Psoas muscle (tissue), 8 donors: ENCODE data around the gene GRID2. TPM values are rescaled to one million over a fixed set of nuclear protein-coding genes. Genes with fewer than 3 reads are reported as not detected.

Experiments
- ATAC-seq, 4 donors: fragments of 200-7000 bp; cut with Tn5 transposase; one replicate each; pipeline ENCODE4 v1.9.1; 2020; ENCODE audit warnings: moderate library complexity in 3 of 4, mild to moderate bottlenecking in 2 of 4
- DNase-seq, 2 donors: peaks; one replicate each; pipeline ENCODE4 v3.0.0-alpha.2; 2020
- H3K27ac ChIP-seq: fragments of 200-600 bp; one replicate; pipeline ENCODE4 v1.8.0; 2022
- H3K27me3 ChIP-seq, 3 donors: fragments of 200-600 bp in 1 of 3; one replicate each; pipeline versions ENCODE4 v1.6.1 to v1.8.0; 2013 to 2022; ENCODE audit warnings: low read length in 2 of 3, mild to moderate bottlenecking in 2 of 3, moderate library complexity in 1 of 3; ENCODE audit not compliant: insufficient read depth in 3 of 3
- H3K36me3 ChIP-seq, 2 donors: fragments of 200-600 bp in 1 of 2; one replicate each; pipeline versions ENCODE4 v1.6.1 to v1.8.0; 2013 to 2022; ENCODE audit warnings: low read depth in 1 of 2, mild to moderate bottlenecking in 1 of 2, moderate library complexity in 1 of 2; ENCODE audit not compliant: insufficient read depth in 1 of 2
- H3K4me1 ChIP-seq: fragments of 200-600 bp; one replicate; pipeline ENCODE4 v1.8.0; 2022
- H3K4me3 ChIP-seq: fragments of 200-600 bp; one replicate; pipeline ENCODE4 v1.8.0; 2022; ENCODE audit warnings: mild to moderate bottlenecking
- H3K9me3 ChIP-seq: fragments of 200-600 bp; one replicate; pipeline ENCODE4 v1.8.0; 2022
- CTCF ChIP-seq: fragments of 200-600 bp; IDR thresholded peaks from one replicate; pipeline ENCODE4 v1.8.0; 2022; ENCODE audit warnings: antibody characterized with exemption
- WGBS, 3 donors: extraction: QIAGEN DNeasy Blood & Tissue Kit; methylation state at CpG; one replicate each; pipeline versions ENCODE4 v1.1.6 to v1.1.7; 2013; 5-methylcytosine and 5-hydroxymethylcytosine counted together
- intact Hi-C, 2 donors: fragments of 100-400 bp; cut with DNase I; formaldehyde crosslinking; loops; one replicate each; pipeline versions ENCODE4 v1.11.0 to v1.14.2; 2022
- polyA plus RNA-seq, 3 donors: library from polyadenylated mRNA; stranded (reverse); fragments of 200-250 nt; gene quantifications; one replicate each; pipeline ENCODE4 v1.2.3, GENCODE V29; 2013
- total RNA-seq, 4 donors: library from RNA; stranded (reverse); fragmentation: NEBNext Ultra II Directional in 2 of 4; extraction: Animal tissue kit (Norgen Biotek cat#: 25700) in 2 of 4; gene quantifications; one replicate each; pipeline versions ENCODE4 v1.2.1 to v1.2.4, GENCODE V29; 2021 to 2023
- donor health status: healthy with polysubstance abuse.
- donor health status: DM: no; HTN: no; CAD: no; lungs with moderate emphysema.
- donor health status: Bipolar disorder and iron deficiency.
- donor health status: healthy.
- donor health status: DM: yes; HTN: yes; CAD: no.
- donor health status: DM: no; HTN: no; CAD: no.
- donor health status: DM: no; HTN: no; CAD: no.
- donor health status: DM: yes; HTN: yes; CAD: no.

Gene GRID2
- total and polyA plus RNA-seq, 7 donors: not detected

DNA sequence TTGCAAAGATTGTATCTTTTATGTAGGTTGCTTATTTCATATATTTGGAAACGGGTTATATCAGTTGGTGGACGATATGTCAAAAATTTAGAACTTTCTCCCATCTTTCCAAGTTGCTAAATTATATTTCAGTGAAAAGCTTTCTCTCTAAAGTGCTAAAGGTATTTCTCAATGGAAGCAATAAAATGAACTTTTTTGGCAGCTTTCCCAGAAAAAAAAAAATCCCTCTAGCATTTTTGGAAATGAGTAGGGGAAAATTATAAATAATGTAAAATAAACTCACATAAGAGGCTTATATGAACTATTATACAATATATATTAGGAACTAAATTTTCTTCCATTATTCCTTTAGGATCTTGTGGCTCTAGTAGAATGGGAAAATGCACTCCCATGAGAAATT, 152.2 kb downstream of the GRID2 start:
- Histone ChIP-seq H3K4me1 (no peaks in the 10 kb centered on the region), H3K27me3 (no peaks in the 10 kb centered on the region), H3K27ac (no peak overlapping the region), H3K9me3 (no peaks in the 10 kb centered on the region), H3K36me3 (no peaks in the 10 kb centered on the region), H3K4me3 (no peak overlapping the region)
- no peak for TF ChIP-seq CTCF
- WGBS, 3 donors: 66 to 74% (median 68%) methylated on average over 2 of the region's 2 CpGs
- DNase-seq (no peak), ATAC-seq (no peak)
- intact Hi-C loops: no loop called here

DNA sequence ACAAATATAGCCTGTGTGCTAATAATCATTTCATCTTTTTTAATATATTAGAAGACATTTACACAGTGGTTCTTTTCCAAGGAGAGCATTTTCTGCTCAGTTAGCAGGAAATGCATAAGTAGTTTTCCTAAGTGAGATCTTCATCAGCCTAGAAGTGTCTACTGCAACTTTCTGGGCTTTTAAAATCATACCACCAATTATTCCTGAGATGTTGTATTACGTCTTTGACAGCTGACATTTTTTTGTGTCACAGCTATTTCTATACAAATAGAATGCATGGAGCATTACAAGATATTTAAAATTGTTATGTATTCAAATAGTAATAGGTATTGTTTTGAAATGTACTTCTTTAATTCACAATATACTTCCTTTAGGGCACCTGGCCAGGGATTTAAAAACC, 158.0 kb downstream of the GRID2 start:
- no peaks in the 10 kb centered on the region for H3K27me3 ChIP-seq
- no peak overlapping the region for H3K27ac ChIP-seq
- H3K9me3 ChIP-seq: no peaks in the 10 kb centered on the region
- WGBS, 3 donors: 56 to 72% (median 62%) methylated on average over 1 of the region's 1 CpG
- no peaks in the 10 kb centered on the region for H3K36me3 ChIP-seq
- intact Hi-C loops: no loop called here
- ATAC-seq (no peak), DNase-seq (no peak)
- no peak for TF ChIP-seq CTCF
- no peaks in the 10 kb centered on the region for H3K4me1 ChIP-seq
- H3K4me3 ChIP-seq: no peak overlapping the region

DNA sequence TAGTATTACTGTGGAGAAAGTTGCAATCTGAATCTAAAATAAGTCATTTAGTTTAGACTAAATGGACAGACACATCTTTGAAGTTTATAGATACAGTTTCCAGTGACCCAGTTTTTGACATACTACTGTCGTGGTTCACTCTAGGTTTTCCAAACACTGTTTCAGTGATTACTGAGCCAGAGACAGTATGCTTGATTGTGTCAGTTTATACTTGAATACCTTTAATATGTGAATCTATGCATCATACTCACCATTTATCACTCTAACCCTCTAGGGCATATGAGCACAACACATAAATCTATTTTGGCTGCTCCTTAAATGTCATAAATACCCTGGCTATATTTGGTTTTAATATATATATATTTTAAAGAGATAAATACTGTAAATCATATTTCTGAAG, 173.5 kb downstream of the GRID2 start:
- TF ChIP-seq CTCF: no peak
- Histone ChIP-seq H3K36me3 (no peaks in the 10 kb centered on the region), H3K4me1 (no peaks in the 10 kb centered on the region), H3K27me3 (no peaks in the 10 kb centered on the region), H3K4me3 (no peak overlapping the region), H3K27ac (no peak overlapping the region), H3K9me3 (no peaks in the 10 kb centered on the region)
- 57 to 70% (median 66%) methylated on average over 1 of the region's 1 CpG for WGBS, 3 donors
- ATAC-seq (no peak), DNase-seq (no peak)
- intact Hi-C loops: no loop called here

DNA sequence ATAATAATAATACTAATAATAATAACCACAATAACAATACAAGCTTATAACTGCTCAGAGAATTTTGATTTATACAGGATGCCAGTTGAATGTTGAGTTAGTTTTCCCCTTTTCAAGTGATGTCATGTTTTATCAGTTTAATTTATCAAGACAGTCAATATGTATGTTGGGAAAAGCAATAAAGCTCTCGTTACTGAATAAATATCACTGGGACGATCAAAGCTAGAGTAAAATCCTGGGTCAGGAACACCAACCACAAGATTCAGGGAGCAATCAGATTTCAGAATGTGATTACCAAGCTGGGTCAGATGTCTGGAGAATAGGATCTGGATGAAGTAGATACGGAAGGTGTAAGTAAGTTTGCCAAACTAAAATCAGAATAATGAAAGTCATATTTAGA, 179.6 kb downstream of the GRID2 start:
- no peaks in the 10 kb centered on the region for H3K27me3 ChIP-seq
- H3K4me1 ChIP-seq: no peaks in the 10 kb centered on the region
- no peaks in the 10 kb centered on the region for H3K9me3 ChIP-seq
- H3K27ac ChIP-seq: no peak overlapping the region
- no peak for ATAC-seq
- no peak overlapping the region for H3K4me3 ChIP-seq
- intact Hi-C loops: no loop called here
- 54 to 68% (median 56%) methylated on average over 3 of the region's 3 CpGs for WGBS, 3 donors
- no peak for TF ChIP-seq CTCF
- no peaks in the 10 kb centered on the region for H3K36me3 ChIP-seq
- DNase-seq: no peak

- H3K4me1 ChIP-seq: no peaks in the 10 kb centered on the region
- no peak for TF ChIP-seq CTCF
- DNase-seq (no peak), ATAC-seq (no peak)
- H3K27ac ChIP-seq: no peak overlapping the region
- no peaks in the 10 kb centered on the region for H3K36me3 ChIP-seq
- no peaks in the 10 kb centered on the region for H3K27me3 ChIP-seq
- WGBS, 3 donors: 25 to 44% (median 25%) methylated on average over 1 of the region's 1 CpG
- H3K9me3 ChIP-seq: no peaks in the 10 kb centered on the region
- intact Hi-C loops: no loop called here
- no peak overlapping the region for H3K4me3 ChIP-seq
Observed at GRCh38 chr4:92488496-92488895, 184.7 kb downstream of the GRID2 start.
